ENCODE measurements around the gene RPL35.

The RPL35 gene

GRCh38 chr9:124855944-124856765, 5.6 kb downstream of the RPL35 start:
- no peak overlapping the region for H3K4me3 ChIP-seq (ENCODE audit: insufficient read length, low read depth)
- H3K9ac ChIP-seq (ENCODE audit: insufficient read length, low read depth): peak overlapping the region; percentile 33
- H3K9me3 ChIP-seq (ENCODE audit: insufficient read depth, low read length): no peaks in the 10 kb centered on the region
- no peak for DNase-seq (ENCODE audit: low read depth, low spot score)
- no peaks in the 10 kb centered on the region for H3K27me3 ChIP-seq (ENCODE audit: insufficient read depth, insufficient read length)
- H3K36me3 ChIP-seq (ENCODE audit: insufficient read depth, insufficient read length, low read length): peaks cover 58% of the 10 kb centered on the region
- no peak for TF ChIP-seq ZNF274 (IDR thresholded peaks at IDR 0.05; ENCODE audit: low read depth, low read length)
- TF ChIP-seq YY1 (IDR thresholded peaks at IDR 0.05; ENCODE audit: insufficient read depth, insufficient read length): no peak
- TF ChIP-seq SUZ12 (IDR thresholded peaks at IDR 0.05; ENCODE audit: extremely low read depth, insufficient read depth, insufficient read length): no peak
- H3K4me1 ChIP-seq (ENCODE audit: insufficient read depth, insufficient read length): peaks cover 35% of the 10 kb centered on the region

DNA sequence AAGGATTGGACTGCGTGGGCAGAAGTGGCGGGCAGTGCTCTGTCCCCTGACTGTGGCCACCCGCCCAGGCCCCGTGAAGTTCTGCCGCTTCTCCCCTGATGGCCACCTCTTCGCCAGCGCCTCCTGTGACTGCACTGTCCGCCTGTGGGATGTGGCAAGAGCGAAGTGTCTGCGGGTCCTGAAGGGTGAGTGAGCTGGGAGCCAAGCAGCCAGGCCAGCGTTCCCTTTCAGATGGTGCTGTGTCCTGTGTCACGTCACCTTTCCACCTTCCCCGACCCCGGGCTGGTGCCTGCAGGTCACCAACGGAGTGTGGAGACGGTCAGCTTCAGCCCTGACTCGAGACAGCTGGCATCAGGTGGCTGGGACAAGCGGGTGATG, 6.2 kb downstream of the RPL35 start:
- Histone ChIP-seq H3K4me3 (ENCODE audit: insufficient read length, low read depth) (no peak overlapping the region), H3K27me3 (ENCODE audit: insufficient read depth, insufficient read length) (no peaks in the 10 kb centered on the region), H3K9me3 (ENCODE audit: insufficient read depth, low read length) (no peaks in the 10 kb centered on the region), H3K9ac (ENCODE audit: insufficient read length, low read depth) (no peak overlapping the region), H3K4me1 (ENCODE audit: insufficient read depth, insufficient read length) (peaks cover 34% of the 10 kb centered on the region), H3K36me3 (ENCODE audit: insufficient read depth, insufficient read length, low read length) (peaks cover 52% of the 10 kb centered on the region)
- TF ChIP-seq ZNF274 (IDR thresholded peaks at IDR 0.05; ENCODE audit: low read depth, low read length) (no peak), YY1 (IDR thresholded peaks at IDR 0.05; ENCODE audit: insufficient read depth, insufficient read length) (no peak), SUZ12 (IDR thresholded peaks at IDR 0.05; ENCODE audit: extremely low read depth, insufficient read depth, insufficient read length) (no peak)
- no peak for DNase-seq (ENCODE audit: low read depth, low spot score)

DNA sequence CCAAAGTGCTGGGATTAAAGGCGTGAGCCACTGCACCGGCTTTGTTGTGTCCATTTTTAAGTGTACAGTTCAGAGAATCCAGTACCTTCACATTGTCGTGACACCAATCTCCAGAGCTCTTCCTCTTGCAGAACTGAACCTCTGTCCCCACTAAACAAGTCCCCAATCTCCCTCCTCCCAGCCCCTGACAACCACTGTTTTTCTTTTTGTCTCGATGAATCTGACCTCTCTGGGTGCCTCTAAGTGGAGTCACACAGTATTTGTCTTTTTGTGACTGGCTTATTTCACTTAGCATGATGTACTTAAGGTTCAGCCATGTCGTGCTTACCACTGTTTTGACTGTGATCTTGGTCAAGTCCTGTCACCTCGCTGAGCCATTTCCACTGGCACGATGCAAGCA, 6.9 kb downstream of the RPL35 start:
- TF ChIP-seq YY1 (IDR thresholded peaks at IDR 0.05; ENCODE audit: insufficient read depth, insufficient read length) (no peak), ZNF274 (IDR thresholded peaks at IDR 0.05; ENCODE audit: low read depth, low read length) (no peak)
- Histone ChIP-seq H3K4me3 (ENCODE audit: insufficient read length, low read depth) (no peak overlapping the region), H3K27me3 (ENCODE audit: insufficient read depth, insufficient read length) (no peaks in the 10 kb centered on the region), H3K36me3 (ENCODE audit: insufficient read depth, insufficient read length, low read length) (peaks cover 45% of the 10 kb centered on the region), H3K9ac (ENCODE audit: insufficient read length, low read depth) (no peak overlapping the region), H3K4me1 (ENCODE audit: insufficient read depth, insufficient read length) (peaks cover 31% of the 10 kb centered on the region), H3K9me3 (ENCODE audit: insufficient read depth, low read length) (no peaks in the 10 kb centered on the region)
- no peak for DNase-seq (ENCODE audit: low read depth, low spot score)

GRCh38 chr9:124854161-124854560, 7.6 kb downstream of the RPL35 start:
- Histone ChIP-seq H3K9me3 (ENCODE audit: insufficient read depth, low read length) (no peaks in the 10 kb centered on the region), H3K9ac (ENCODE audit: insufficient read length, low read depth) (peak overlapping the region; percentile 12), H3K4me3 (ENCODE audit: insufficient read length, low read depth) (no peak overlapping the region), H3K36me3 (ENCODE audit: insufficient read depth, insufficient read length, low read length) (peaks cover 38% of the 10 kb centered on the region), H3K27me3 (ENCODE audit: insufficient read depth, insufficient read length) (no peaks in the 10 kb centered on the region), H3K4me1 (ENCODE audit: insufficient read depth, insufficient read length) (peaks cover 30% of the 10 kb centered on the region)
- DNase-seq (ENCODE audit: low read depth, low spot score): no peak
- no peak for TF ChIP-seq SUZ12 (IDR thresholded peaks at IDR 0.05; ENCODE audit: extremely low read depth, insufficient read depth, insufficient read length)
- TF ChIP-seq ZNF274 (IDR thresholded peaks at IDR 0.05; ENCODE audit: low read depth, low read length): no peak
- TF ChIP-seq YY1 (IDR thresholded peaks at IDR 0.05; ENCODE audit: insufficient read depth, insufficient read length): no peak

- H3K36me3 ChIP-seq (ENCODE audit: insufficient read depth, insufficient read length, low read length): peaks cover 34% of the 10 kb centered on the region
- TF ChIP-seq ZNF274 (IDR thresholded peaks at IDR 0.05; ENCODE audit: low read depth, low read length) (no peak), SUZ12 (IDR thresholded peaks at IDR 0.05; ENCODE audit: extremely low read depth, insufficient read depth, insufficient read length) (no peak), YY1 (IDR thresholded peaks at IDR 0.05; ENCODE audit: insufficient read depth, insufficient read length) (no peak)
- H3K4me1 ChIP-seq (ENCODE audit: insufficient read depth, insufficient read length): peaks cover 28% of the 10 kb centered on the region
- peak overlapping the region; percentile 40 for H3K4me3 ChIP-seq (ENCODE audit: insufficient read length, low read depth)
- no peak for DNase-seq (ENCODE audit: low read depth, low spot score)
- H3K9me3 ChIP-seq (ENCODE audit: insufficient read depth, low read length): no peaks in the 10 kb centered on the region
- no peaks in the 10 kb centered on the region for H3K27me3 ChIP-seq (ENCODE audit: insufficient read depth, insufficient read length)
- peak overlapping the region; percentile 38 for H3K9ac ChIP-seq (ENCODE audit: insufficient read length, low read depth)
Measured at GRCh38 chr9:124853605-124854143, 8.1 kb downstream of the RPL35 start.

GRCh38 chr9:124852829-124853531, 8.8 kb downstream of the RPL35 start, which contains the start of gene WDR38:
TSS of gene WDR38 (plus strand) at chr9:124853460. CDS start at chr9:124853532, 72 bp downstream.
- peak within 1 kb of the TSS; percentile 77 for H3K9ac ChIP-seq (ENCODE audit: insufficient read length, low read depth)

More at GRCh38 chr9:124852829-124853531, 8.8 kb downstream of the RPL35 start, which contains the start of gene WDR38:
- H3K4me1 ChIP-seq (ENCODE audit: insufficient read depth, insufficient read length): peaks cover 24% of the 10 kb centered on the region
- TF ChIP-seq ZNF274 (IDR thresholded peaks at IDR 0.05; ENCODE audit: low read depth, low read length): no peak
- TF ChIP-seq YY1 (IDR thresholded peaks at IDR 0.05; ENCODE audit: insufficient read depth, insufficient read length): no peak
- no peak for TF ChIP-seq SUZ12 (IDR thresholded peaks at IDR 0.05; ENCODE audit: extremely low read depth, insufficient read depth, insufficient read length)
- peak within 1 kb of the TSS; percentile 40 for H3K4me3 ChIP-seq (ENCODE audit: insufficient read length, low read depth)
- DNase-seq (ENCODE audit: low read depth, low spot score): no peak
- H3K36me3 ChIP-seq (ENCODE audit: insufficient read depth, insufficient read length, low read length): peaks cover 27% of the 10 kb centered on the region
- H3K9me3 ChIP-seq (ENCODE audit: insufficient read depth, low read length): no peaks in the 10 kb centered on the region
- H3K27me3 ChIP-seq (ENCODE audit: insufficient read depth, insufficient read length): no peaks in the 10 kb centered on the region
